H1 (cell line): ENCODE results near the gene CYTH1. TPM values are rescaled to one million over a fixed set of nuclear protein-coding genes. Genes with fewer than 3 reads are reported as not detected.

Source experiments
- CTCF ChIA-PET: fragments of 300-600 bp; sonication (Branson Sonifier 250); formaldehyde crosslinking; loops from one replicate; lab custom pipeline; 2021; ENCODE audit not compliant: partially characterized antibody; lab: Charles Lee
- POLR2A ChIA-PET: fragments of 300-600 bp; sonication (Branson Sonifier 250); formaldehyde crosslinking; loops from one replicate; lab custom pipeline; 2021; ENCODE audit warnings: inconsistent platforms; ENCODE audit not compliant: partially characterized antibody; lab: Charles Lee
- DNase-seq, 2 experiments: peaks; one replicate each; pipeline versions ENCODE4 v3.0.0 to v3.0.0-alpha.2; 2010 to 2022; ENCODE audit warnings: low spot score in 2 of 2, low read depth in 1 of 2, mixed read lengths in 1 of 2
- FAIRE-seq: peaks from 2 replicates; lab custom pipeline; 2011; peaks lifted over from hg19 to GRCh38; lab: Jason Lieb, UNC
- H2AFZ ChIP-seq: 2 replicates; pipeline ENCODE4 v1.8.1; 2012; ENCODE audit warnings: low read length, inconsistent platforms
- H2AK5ac ChIP-seq: 2 replicates; pipeline ENCODE4 v1.6.1; 2013; ENCODE audit warnings: low read depth, low read length
- H2BK120ac ChIP-seq: replicated peaks from 2 replicates; pipeline ENCODE3; 2013; ENCODE audit warnings: low read depth, low read length, inconsistent platforms
- H2BK12ac ChIP-seq: 2 replicates; pipeline ENCODE4 v1.6.1; 2013; ENCODE audit warnings: low read depth, low read length
- H2BK15ac ChIP-seq: 2 replicates; pipeline ENCODE4 v1.6.1; 2013; ENCODE audit warnings: low read length
- H2BK20ac ChIP-seq: 2 replicates; pipeline ENCODE4 v1.6.1; 2013; ENCODE audit warnings: low read length
- H2BK5ac ChIP-seq: 2 replicates; pipeline ENCODE4 v1.6.1; 2013; ENCODE audit warnings: low read depth, low read length
- H3K14ac ChIP-seq: 2 replicates; pipeline ENCODE4 v1.6.1; 2013; ENCODE audit warnings: inconsistent platforms; ENCODE audit not compliant: insufficient read length
- H3K18ac ChIP-seq: 2 replicates; pipeline ENCODE4 v1.6.1; 2013; ENCODE audit warnings: low read length; ENCODE audit errors: extremely low read depth
- H3K23ac ChIP-seq: 2 replicates; pipeline ENCODE4 v1.6.1; 2013; ENCODE audit warnings: inconsistent platforms; ENCODE audit not compliant: insufficient read length
- H3K23me2 ChIP-seq: 2 replicates; pipeline ENCODE4 v1.6.1; 2013; ENCODE audit warnings: low read depth, low read length
- H3K27ac ChIP-seq: 2 replicates; pipeline ENCODE4 v1.6.1; 2011; ENCODE audit warnings: low read depth, low read length, inconsistent platforms
- H3K27me3 ChIP-seq, 4 experiments: replicated peaks in 1 of 4; 1 replicate in 1 of 4; 2 replicates in 3 of 4; pipeline versions ENCODE4 v1.6.1 to v1.8.1; 2011 to 2013; ENCODE audit warnings: low read length in 3 of 4, mild to moderate bottlenecking in 3 of 4, inconsistent platforms in 2 of 4, mixed read lengths in 2 of 4, moderate library complexity in 1 of 4; ENCODE audit not compliant: control insufficient read depth in 3 of 4, insufficient read depth in 3 of 4; ENCODE audit errors: extremely low read depth in 1 of 4
- H3K36me3 ChIP-seq, 4 experiments: 2 replicates each; pipeline versions ENCODE4 v1.6.1 to v1.8.1; 2011 to 2013; ENCODE audit warnings: mild to moderate bottlenecking in 4 of 4, low read length in 3 of 4, moderate library complexity in 2 of 4, control low read depth in 1 of 4, inconsistent platforms in 1 of 4; ENCODE audit not compliant: insufficient read depth in 4 of 4, control insufficient read depth in 2 of 4
- H3K4ac ChIP-seq: replicated peaks from 2 replicates; pipeline ENCODE3; 2013; ENCODE audit warnings: low read length, low read depth, mixed read lengths, inconsistent platforms; ENCODE audit not compliant: insufficient read length
- H3K4me1 ChIP-seq, 4 experiments: replicated peaks in 1 of 4; 1 replicate in 1 of 4; 2 replicates in 3 of 4; pipeline versions ENCODE4 v1.6.1 to v1.8.1; 2011 to 2013; ENCODE audit warnings: low read length in 3 of 4, inconsistent platforms in 2 of 4, mixed read lengths in 1 of 4; ENCODE audit not compliant: insufficient read depth in 4 of 4, control insufficient read depth in 3 of 4
- H3K4me2 ChIP-seq, 2 experiments: 2 replicates each; pipeline versions ENCODE4 v1.6.1 to v1.8.1; 2011 to 2013; ENCODE audit warnings: low read depth in 2 of 2, low read length in 2 of 2, control low read depth in 1 of 2, inconsistent platforms in 1 of 2, mild to moderate bottlenecking in 1 of 2; ENCODE audit not compliant: insufficient read depth in 1 of 2
- H3K4me3 ChIP-seq, 4 experiments: fragments of 200-600, 300-600 bp in 1 of 4; sonication (generic), shearing (Covaris generic), sonication (Bioruptor Twin) in 1 of 4; 2 replicates each; pipeline versions ENCODE4 v1.5.1 to v1.8.1; 2011 to 2016; ENCODE audit warnings: low read length in 4 of 4, low read depth in 3 of 4, control low read depth in 2 of 4, inconsistent platforms in 2 of 4, mild to moderate bottlenecking in 2 of 4, mixed read lengths in 1 of 4, moderate library complexity in 1 of 4; ENCODE audit not compliant: insufficient read depth in 2 of 4; ENCODE audit errors: extremely low read depth in 1 of 4
- H3K56ac ChIP-seq: replicated peaks from 2 replicates; pipeline ENCODE3; 2013; ENCODE audit warnings: low read depth, mild to moderate bottlenecking, mixed read lengths, low read length, inconsistent platforms; ENCODE audit not compliant: insufficient read length
- H3K79me1 ChIP-seq: 2 replicates; pipeline ENCODE4 v1.6.1; 2013; ENCODE audit warnings: low read depth, low read length, control low read depth
- H3K79me2 ChIP-seq, 2 experiments: 2 replicates each; pipeline versions ENCODE4 v1.6.1 to v1.8.1; 2012 to 2013; ENCODE audit warnings: low read length in 2 of 2, mild to moderate bottlenecking in 2 of 2, inconsistent platforms in 1 of 2; ENCODE audit not compliant: insufficient read depth in 2 of 2, control insufficient read depth in 1 of 2
- H3K9ac ChIP-seq, 4 experiments: replicated peaks in 1 of 4; 1 replicate in 1 of 4; 2 replicates in 3 of 4; pipeline versions ENCODE4 v1.6.1 to v1.8.1; 2011 to 2013; ENCODE audit warnings: low read depth in 3 of 4, low read length in 3 of 4, control low read depth in 2 of 4, mild to moderate bottlenecking in 2 of 4, moderate library complexity in 2 of 4, inconsistent platforms in 1 of 4; ENCODE audit errors: extremely low read depth in 1 of 4
- H3K9me3 ChIP-seq, 2 experiments: 2 replicates each; pipeline versions ENCODE4 v1.6.1 to v1.8.1; 2012 to 2013; ENCODE audit warnings: mild to moderate bottlenecking in 2 of 2, moderate library complexity in 2 of 2, control low read depth in 1 of 2, inconsistent platforms in 1 of 2, low read depth in 1 of 2, low read length in 1 of 2, mixed read lengths in 1 of 2; ENCODE audit not compliant: insufficient read depth in 2 of 2
- H4K20me1 ChIP-seq, 2 experiments: replicated peaks in 1 of 2; 2 replicates each; pipeline versions ENCODE3 to v1.8.1; 2011 to 2013; ENCODE audit warnings: inconsistent platforms in 2 of 2, low read length in 2 of 2, mild to moderate bottlenecking in 1 of 2; ENCODE audit not compliant: insufficient read depth in 2 of 2, control insufficient read depth in 1 of 2
- H4K5ac ChIP-seq: 2 replicates; pipeline ENCODE4 v1.6.1; 2013; ENCODE audit warnings: low read length, low read depth, mixed read lengths, inconsistent platforms; ENCODE audit not compliant: insufficient read length
- H4K8ac ChIP-seq: 2 replicates; pipeline ENCODE4 v1.8.0; 2013; ENCODE audit warnings: mild to moderate bottlenecking, moderate library complexity, low read length, inconsistent platforms; ENCODE audit not compliant: insufficient read depth; ENCODE audit errors: extremely low read depth
- H4K91ac ChIP-seq: replicated peaks from 2 replicates; pipeline ENCODE3; 2013; ENCODE audit warnings: low read length, mixed read lengths, inconsistent platforms; ENCODE audit not compliant: insufficient read length
- PHF8 ChIP-seq: fragments of 200-600 bp; sonication (generic); conservative IDR thresholded peaks from 2 replicates; pipeline ENCODE4 v1.7.1; 2012; ENCODE audit warnings: low read depth, mild to moderate bottlenecking, inconsistent platforms, low read length, moderate library complexity
- WGBS, 2 experiments: shearing (Covaris generic) in 1 of 2; methylation state at CpG; one replicate each; pipeline versions ENCODE4 v1.1.6 to v1.1.7; 2013 to 2015; ENCODE audit warnings: low lambda C conversion rate in 2 of 2, mixed read lengths in 2 of 2, inconsistent platforms in 1 of 2, low coverage in 1 of 2, missing lambda C conversion rate in 1 of 2; ENCODE audit not compliant: insufficient replicate concordance in 2 of 2, insufficient coverage in 1 of 2, insufficient read length in 1 of 2; ENCODE audit errors: extremely low coverage in 1 of 2, missing lambda C conversion rate in 1 of 2; 5-methylcytosine and 5-hydroxymethylcytosine counted together
- polyA plus RNA-seq, 7 experiments: library from polyadenylated mRNA; depleted of rRNA in 3 of 7; stranded (reverse) in 5 of 7; unstranded in 2 of 7; fragments of >200 nt in 5 of 7; fragments of 200-250 nt in 2 of 7; gene quantifications; 1 replicate in 5 of 7; 2 replicates in 1 of 7; 4 replicates in 1 of 7; pipeline versions ENCODE4 v1.2.1 to v1.2.3, GENCODE V29; 2011 to 2013; ENCODE audit warnings: missing spikeins in 2 of 7, mixed read lengths in 2 of 7
- total RNA-seq: library from RNA; stranded (reverse); fragmentation: NEBNext Ultra II Directional; extraction: Animal tissue kit (Norgen Biotek cat#: 25700); gene quantifications from 2 replicates; pipeline ENCODE4 v1.2.1, GENCODE V29; 2021

Gene CYTH1
- total and polyA plus RNA-seq, 2 of the 8 experiments (the other 6 are each of a cell fraction or from before 2014, with no cell fraction given): 12.8 to 14.8 TPM

DNA sequence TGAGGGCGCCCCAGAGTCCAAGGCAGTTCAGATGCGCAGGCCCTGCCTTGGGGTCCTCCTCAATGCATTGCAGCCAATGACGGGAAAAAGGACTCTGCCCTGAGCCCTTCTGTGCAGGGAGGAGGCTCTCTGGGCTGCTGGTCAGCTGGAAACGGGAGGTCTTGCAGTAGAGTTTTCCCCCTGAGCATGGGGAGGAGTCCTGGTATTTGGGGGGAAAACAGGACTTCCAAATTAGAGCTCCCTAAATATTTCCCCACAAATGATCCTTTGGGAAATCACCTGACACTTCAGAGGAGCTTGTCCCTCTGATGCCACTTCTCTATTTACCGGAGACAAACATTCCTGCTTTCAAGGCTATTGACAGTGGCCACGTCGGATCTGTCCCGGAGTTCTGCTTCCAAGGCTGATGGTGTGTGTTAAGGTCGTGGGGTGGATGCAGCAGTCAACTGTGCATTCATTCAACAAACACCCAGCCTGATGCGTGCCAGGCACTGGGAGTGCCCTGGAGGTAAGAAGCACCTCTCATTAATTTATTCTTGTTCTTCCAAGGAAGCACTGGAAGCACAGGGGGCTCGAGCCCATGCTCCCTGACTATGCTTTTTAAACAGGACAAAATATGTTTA is 131.9 kb downstream of the CYTH1 start:
- H3K79me1 ChIP-seq: no peaks in the 10 kb centered on the region
- no peak overlapping the region for H2BK15ac ChIP-seq
- H2BK12ac ChIP-seq: no peak overlapping the region
- FAIRE-seq (no peak), DNase-seq (no peak)
- H3K4ac ChIP-seq: no peak overlapping the region
- no peak overlapping the region for H3K4me2 ChIP-seq
- no peaks in the 10 kb centered on the region for H3K4me1 ChIP-seq
- no peak overlapping the region for H3K18ac ChIP-seq
- no peaks in the 10 kb centered on the region for H3K79me2 ChIP-seq
- H4K8ac ChIP-seq: no peak overlapping the region
- no peak overlapping the region for H2AFZ ChIP-seq
- no peak overlapping the region for H3K56ac ChIP-seq
- no peaks in the 10 kb centered on the region for H3K9me3 ChIP-seq
- H3K27me3 ChIP-seq: no peaks in the 10 kb centered on the region
- H3K23ac ChIP-seq: no peak overlapping the region
- ChIA-PET CTCF (interaction anchor here (0.6 to 1.1 kb wide), 4 partner anchors 16 to 511 kb away, joined by 3 to 4 read pairs (median 3); no protein-coding TSS in a partner anchor), POLR2A (no interaction called here)
- no peak for TF ChIP-seq PHF8
- H2BK20ac ChIP-seq: no peak overlapping the region
- no peak overlapping the region for H3K9ac ChIP-seq
- H3K36me3 ChIP-seq: no peaks in the 10 kb centered on the region
- H4K91ac ChIP-seq: no peak overlapping the region
- no peak overlapping the region for H3K27ac ChIP-seq
- H2BK5ac ChIP-seq: no peak overlapping the region
- H4K5ac ChIP-seq: no peak overlapping the region
- peaks cover 0 to 2% of the 10 kb centered on the region in 2 experiments for H4K20me1 ChIP-seq
- H2AK5ac ChIP-seq: no peak overlapping the region
- WGBS, 2 experiments: 75% methylated on average over 11 of the region's 11 CpGs; no CpG with 5 or more reads in 1 of the 2 experiments
- peaks cover 2% of the 10 kb centered on the region; the same call in 1 of the 2 replicates for H3K23me2 ChIP-seq
- no peak overlapping the region for H3K4me3 ChIP-seq
- no peak overlapping the region for H3K14ac ChIP-seq
- no peak overlapping the region for H2BK120ac ChIP-seq
